Activated naive CD4-positive, alpha-beta T cell treated with anti-CD3 and anti-CD28 coated beads for 36 hours (primary cell): ENCODE results near the gene OR5K3. TPM values are rescaled to one million over a fixed set of nuclear protein-coding genes. Genes with fewer than 3 reads are reported as not detected.

Source experiments
- CTCF ChIA-PET: fragments of 350-600 bp; sonication (Branson Sonifier 250); formaldehyde crosslinking; loops from one replicate; lab custom pipeline; 2021; ENCODE audit warnings: antibody characterized with exemption; lab: Charles Lee
- DNase-seq: peaks from one replicate; pipeline ENCODE4 v3.0.0-alpha.2; 2020
- H3K27ac Mint-ChIP-seq: one replicate; pipeline ENCODE4 v1.8.0; 2021; ENCODE audit warnings: mild to moderate bottlenecking, mixed read lengths
- H3K27me3 Mint-ChIP-seq: one replicate; pipeline ENCODE4 v1.8.0; 2021; ENCODE audit warnings: low read depth, mixed read lengths
- H3K36me3 Mint-ChIP-seq: one replicate; pipeline ENCODE4 v1.8.0; 2021; ENCODE audit warnings: low read depth, mixed read lengths
- H3K4me1 Mint-ChIP-seq: one replicate; pipeline ENCODE4 v1.8.0; 2021; ENCODE audit warnings: low read depth, mixed read lengths
- H3K4me3 Mint-ChIP-seq: one replicate; pipeline ENCODE4 v1.8.0; 2021; ENCODE audit warnings: mild to moderate bottlenecking, moderate library complexity, mixed read lengths
- H3K9me3 Mint-ChIP-seq: one replicate; pipeline ENCODE4 v1.8.0; 2021; ENCODE audit warnings: mixed read lengths
- intact Hi-C: fragments of 100-400 bp; cut with micrococcal nuclease; formaldehyde crosslinking; loops from one replicate; pipeline ENCODE4 v1.15.1; 2023
- total RNA-seq, 2 experiments: library from RNA; stranded (reverse); gene quantifications; one replicate each; pipeline ENCODE4 v1.2.3, GENCODE V29; 2021

The OR5K3 gene, protein sequence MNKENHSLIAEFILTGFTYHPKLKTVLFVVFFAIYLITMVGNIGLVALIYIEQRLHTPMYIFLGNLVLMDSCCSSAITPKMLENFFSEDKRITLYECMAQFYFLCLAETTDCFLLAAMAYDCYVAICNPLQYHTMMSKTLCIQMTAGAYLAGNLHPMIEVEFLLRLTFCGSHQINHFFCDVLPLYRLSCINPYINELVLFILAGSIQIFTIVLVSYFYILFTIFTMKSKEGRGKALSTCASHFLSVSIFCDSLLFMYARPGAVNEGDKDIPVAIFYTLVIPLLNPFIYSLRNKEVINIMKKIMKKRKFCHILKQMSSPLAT
- not detected for total RNA-seq

DNA sequence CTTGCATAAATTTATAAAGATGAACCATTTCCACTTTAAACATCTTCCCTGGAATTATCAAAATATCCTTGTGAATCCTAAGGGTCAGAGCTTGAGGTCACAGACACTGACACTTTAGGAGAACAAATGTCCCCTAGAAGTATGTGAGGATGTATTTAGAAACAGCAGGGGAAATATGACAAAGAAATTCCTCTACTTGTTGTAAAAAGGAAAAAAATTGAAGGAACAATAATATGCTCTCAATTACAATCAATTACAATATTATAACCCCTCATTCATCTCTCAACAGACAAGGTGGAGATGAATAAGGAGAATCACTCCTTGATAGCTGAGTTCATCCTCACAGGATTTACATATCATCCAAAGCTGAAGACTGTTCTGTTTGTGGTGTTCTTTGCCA lies at the start of gene OR5K3:
TSS of gene OR5K3 (plus strand) at position 301 of the 400 bp plus-strand sequence. CDS start at position 301, 0 bp downstream.
- H3K4me3 Mint-ChIP-seq, result no peak within 1 kb of the TSS
- H3K27me3 Mint-ChIP-seq, result peaks cover 33% of the 10 kb centered on the region
- CTCF ChIA-PET, result no interaction called here
- H3K27ac Mint-ChIP-seq, result no peak within 1 kb of the TSS
- DNase-seq, result no peak
- H3K9me3 Mint-ChIP-seq, result no peaks in the 10 kb centered on the region
- H3K36me3 Mint-ChIP-seq, result no peaks in the 10 kb centered on the region
- no peaks in the 10 kb centered on the region for H3K4me1 Mint-ChIP-seq
- intact Hi-C loops, result no loop called here

DNA sequence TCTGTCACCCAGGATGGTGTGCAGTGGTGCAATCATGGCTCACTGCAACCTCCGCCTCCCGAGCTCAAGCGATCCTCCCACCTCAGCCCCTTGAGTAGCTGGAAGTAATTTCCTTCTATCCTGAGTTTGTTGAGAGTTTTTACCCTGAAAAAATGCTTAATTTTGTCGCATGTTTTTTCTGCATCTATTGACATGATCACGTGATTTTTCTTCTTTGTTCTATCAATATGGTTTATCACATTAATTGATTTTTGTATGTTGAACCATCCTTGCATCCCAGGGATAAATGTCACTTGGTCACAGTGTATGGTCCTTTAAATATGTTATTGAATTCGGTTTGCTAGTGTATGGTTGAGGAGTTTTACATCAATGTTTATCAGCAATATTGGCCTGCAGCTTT lies 48.7 kb upstream of the OR5K3 start:
- DNase-seq, result no peak
- CTCF ChIA-PET, result no interaction called here
- peaks cover 10% of the 10 kb centered on the region for H3K27me3 Mint-ChIP-seq
- no peaks in the 10 kb centered on the region for H3K36me3 Mint-ChIP-seq
- no peak overlapping the region for H3K27ac Mint-ChIP-seq
- no peaks in the 10 kb centered on the region for H3K4me1 Mint-ChIP-seq
- no peak overlapping the region for H3K4me3 Mint-ChIP-seq
- H3K9me3 Mint-ChIP-seq, result no peaks in the 10 kb centered on the region
- intact Hi-C loops, result no loop called here

DNA sequence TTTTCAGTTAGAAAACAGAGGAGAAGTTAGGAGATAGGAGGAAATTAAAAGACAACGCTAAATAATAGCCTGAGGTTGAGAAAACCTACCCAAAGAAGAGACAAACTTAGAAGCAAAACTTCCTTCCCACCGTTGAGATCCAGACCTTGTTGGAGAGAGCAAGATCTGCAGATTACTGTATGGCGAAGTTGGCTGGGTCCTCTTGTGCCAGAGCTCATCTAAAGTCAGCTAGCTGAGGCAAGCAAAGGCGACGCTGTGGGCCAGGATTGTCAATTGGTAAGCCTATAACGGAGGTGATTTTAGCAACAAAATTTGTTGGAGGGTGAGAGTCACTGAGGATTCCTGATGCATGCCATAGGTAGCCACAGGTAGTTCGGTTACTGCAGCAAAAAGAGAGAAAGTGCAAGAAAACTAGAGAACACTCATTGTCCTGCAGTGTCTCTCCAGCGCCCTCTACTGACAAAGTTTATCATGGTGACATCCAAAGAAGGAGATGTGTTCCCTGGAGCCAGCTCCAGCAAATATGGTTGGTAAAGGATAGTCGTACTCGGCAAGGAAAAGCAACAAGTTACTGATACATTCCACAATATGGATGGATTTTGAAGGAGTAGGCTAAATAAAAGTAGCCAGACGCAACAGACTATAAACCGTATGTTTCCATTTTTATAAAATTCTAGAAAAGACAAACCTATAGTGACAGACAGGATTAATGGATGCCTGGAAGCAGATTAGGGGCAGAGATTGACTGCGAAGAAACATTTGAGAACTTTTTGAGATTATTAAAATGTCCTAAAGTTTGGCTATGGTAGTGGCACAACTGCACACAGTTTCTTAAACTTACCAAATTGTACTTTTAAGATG lies 46.6 kb upstream of the OR5K3 start:
- intact Hi-C loops, result loop anchor here (1.0 kb wide), 1 partner anchor 305 kb away; no protein-coding TSS in a partner anchor
- no peaks in the 10 kb centered on the region for H3K4me1 Mint-ChIP-seq
- H3K9me3 Mint-ChIP-seq, result no peaks in the 10 kb centered on the region
- peaks cover 11% of the 10 kb centered on the region for H3K27me3 Mint-ChIP-seq
- H3K4me3 Mint-ChIP-seq, result no peak overlapping the region
- peak; percentile 59 for DNase-seq
- no peak overlapping the region for H3K27ac Mint-ChIP-seq
- CTCF ChIA-PET, result interaction anchor here (0.6 to 2.1 kb wide), 13 partner anchors 9 to 302 kb away, joined by 3 to 7 read pairs (median 3); partner anchors contain the start of gene OR5K4
- no peaks in the 10 kb centered on the region for H3K36me3 Mint-ChIP-seq

DNA sequence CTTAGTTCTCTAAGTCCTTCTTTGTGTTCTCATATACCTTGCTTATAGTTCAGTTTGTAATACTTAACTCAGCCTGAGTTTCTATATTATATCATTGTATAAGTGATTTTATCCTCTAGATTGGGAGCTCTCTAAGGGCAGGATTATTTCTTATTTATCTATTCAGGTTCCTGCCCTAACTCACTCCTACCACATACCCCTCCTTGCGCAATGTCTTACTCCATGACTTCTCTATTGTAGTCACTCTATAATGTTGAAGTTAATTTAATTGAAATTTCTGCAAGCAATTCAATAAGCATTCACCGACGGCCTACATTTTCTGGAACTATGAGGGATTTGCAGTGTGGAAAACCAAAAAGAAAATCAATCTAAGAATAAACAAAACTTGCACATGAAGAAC lies 40.4 kb upstream of the OR5K3 start:
- Mint-ChIP-seq H3K4me1 (no peaks in the 10 kb centered on the region), H3K27ac (no peak overlapping the region), H3K4me3 (no peak overlapping the region), H3K27me3 (peaks cover 18% of the 10 kb centered on the region), H3K36me3 (no peaks in the 10 kb centered on the region), H3K9me3 (no peaks in the 10 kb centered on the region)
- CTCF ChIA-PET, result no interaction called here
- no peak for DNase-seq
- intact Hi-C loops, result no loop called here

DNA sequence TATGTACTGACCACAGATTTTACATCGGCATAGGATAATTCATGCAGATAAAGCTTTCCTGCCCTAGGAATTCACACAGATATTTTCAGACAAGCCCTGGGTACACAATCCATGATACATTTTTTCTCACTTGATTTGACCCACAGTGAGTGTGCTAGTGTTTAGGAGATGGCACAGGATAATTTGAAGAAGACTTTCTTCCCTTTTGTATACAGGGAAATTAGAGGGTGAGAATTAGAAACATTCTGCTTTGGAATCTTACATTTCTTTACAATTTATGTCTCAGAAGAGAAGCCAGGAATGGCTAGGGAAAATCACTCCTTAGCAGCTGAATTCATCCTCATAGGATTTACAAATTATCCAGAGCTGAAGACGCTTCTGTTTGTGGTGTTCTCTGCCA lies 36.9 kb upstream of the OR5K3 start, which contains the start of gene OR5K4:
TSS of gene OR5K4 (plus strand) at position 301 of the 400 bp plus-strand sequence. CDS start at position 301, 0 bp downstream.
- CTCF ChIA-PET, result interaction anchor here (1.0 kb wide), 1 partner anchor 10 kb away, joined by 3 read pairs; no protein-coding TSS in a partner anchor
- Mint-ChIP-seq H3K27me3 (peaks cover 16% of the 10 kb centered on the region), H3K9me3 (peaks cover 3% of the 10 kb centered on the region), H3K4me3 (no peak within 1 kb of the TSS), H3K36me3 (peaks cover 1% of the 10 kb centered on the region), H3K27ac (no peak within 1 kb of the TSS), H3K4me1 (no peaks in the 10 kb centered on the region)
- DNase-seq, result no peak
- intact Hi-C loops, result no loop called here

DNA sequence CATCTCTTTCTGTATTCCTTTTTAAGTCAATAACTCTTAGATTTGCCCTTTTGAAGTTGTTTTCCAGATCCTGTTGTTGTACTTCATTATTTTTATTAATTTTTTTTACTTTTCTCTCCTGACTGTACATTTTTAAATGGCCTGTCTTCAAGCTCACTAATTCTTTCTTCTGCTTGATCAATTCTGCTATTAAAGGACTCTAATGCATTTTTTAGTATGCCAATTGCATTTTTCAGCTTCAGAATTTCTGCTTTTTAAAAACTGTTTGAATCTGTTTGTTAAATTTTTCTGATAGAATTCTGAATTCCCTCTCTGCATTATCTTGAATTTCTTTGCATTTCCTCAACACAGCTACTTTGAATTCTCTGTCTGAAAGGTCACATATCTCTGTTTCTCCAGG lies 31.2 kb upstream of the OR5K3 start:
- CTCF ChIA-PET, result interaction anchor here (1.0 kb wide), 1 partner anchor 298 kb away, joined by 3 read pairs; no protein-coding TSS in a partner anchor
- no peaks in the 10 kb centered on the region for H3K4me1 Mint-ChIP-seq
- peaks cover 3% of the 10 kb centered on the region for H3K36me3 Mint-ChIP-seq
- DNase-seq, result no peak
- no peak overlapping the region for H3K4me3 Mint-ChIP-seq
- peaks cover 5% of the 10 kb centered on the region for H3K27me3 Mint-ChIP-seq
- peaks cover 15% of the 10 kb centered on the region for H3K9me3 Mint-ChIP-seq
- H3K27ac Mint-ChIP-seq, result no peak overlapping the region
- intact Hi-C loops, result no loop called here

DNA sequence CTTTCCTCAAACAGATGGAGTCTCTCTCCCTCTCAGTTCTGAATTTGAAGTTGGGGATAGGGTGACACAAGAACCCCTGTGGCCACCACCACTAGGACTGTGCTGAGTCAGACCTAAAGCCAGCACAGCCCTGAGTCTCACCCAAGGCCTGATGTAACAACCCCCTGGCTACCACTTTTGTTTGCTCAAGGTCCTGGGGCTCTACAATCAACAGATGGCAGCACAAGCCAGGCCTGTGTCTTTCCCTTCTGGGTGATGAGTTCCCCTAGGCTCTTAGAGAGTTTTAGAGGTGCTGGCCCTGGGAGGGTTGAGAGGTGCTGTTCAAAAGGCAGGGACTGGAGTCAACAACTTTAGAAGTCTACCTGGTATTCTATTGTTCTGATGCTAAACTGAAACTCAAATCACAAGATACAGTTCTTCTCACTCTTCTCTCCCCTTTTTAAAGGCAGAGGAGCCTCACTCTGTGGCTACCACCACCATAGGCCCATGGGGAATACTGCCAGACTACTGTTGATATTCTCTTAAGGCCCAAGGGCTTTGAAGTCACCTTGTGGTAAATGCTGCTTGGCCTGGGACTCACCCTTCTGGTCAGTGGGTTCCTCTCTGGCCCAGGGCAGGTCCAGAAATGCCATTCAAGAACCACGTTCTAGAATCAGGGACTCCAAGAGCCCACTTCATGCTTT lies 30.3 kb upstream of the OR5K3 start:
- CTCF ChIA-PET, result no interaction called here
- H3K4me1 Mint-ChIP-seq, result no peaks in the 10 kb centered on the region
- H3K27me3 Mint-ChIP-seq, result peaks cover 5% of the 10 kb centered on the region
- H3K9me3 Mint-ChIP-seq, result peaks cover 15% of the 10 kb centered on the region
- H3K36me3 Mint-ChIP-seq, result peaks cover 3% of the 10 kb centered on the region
- no peak overlapping the region for H3K4me3 Mint-ChIP-seq
- no peak overlapping the region for H3K27ac Mint-ChIP-seq
- DNase-seq, result peak; percentile 16
- intact Hi-C loops, result loop anchor here (1.0 kb wide), 1 partner anchor 213 kb away; no protein-coding TSS in a partner anchor

DNA sequence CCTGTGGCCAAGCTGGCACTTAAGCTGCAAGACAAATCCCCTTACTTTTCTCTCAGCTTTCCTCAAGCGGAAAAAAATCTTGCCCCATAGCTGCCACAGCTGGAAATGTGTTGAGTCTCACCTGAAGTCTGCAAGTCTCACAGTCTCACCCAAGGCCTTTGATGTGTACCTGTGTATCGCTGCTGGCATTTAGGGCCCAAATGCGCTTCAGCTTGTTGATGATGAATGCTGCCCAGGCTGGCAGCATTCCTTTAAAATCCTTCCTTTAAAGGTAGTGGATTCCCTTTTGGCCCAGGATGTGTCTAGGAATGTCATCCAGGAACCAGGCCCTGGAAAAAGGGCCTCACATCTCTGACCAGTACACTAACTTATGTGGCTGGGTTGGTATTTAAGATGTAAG lies 29.8 kb upstream of the OR5K3 start:
- H3K4me3 Mint-ChIP-seq, result no peak overlapping the region
- intact Hi-C loops, result loop anchor here (1.0 kb wide), 1 partner anchor 213 kb away; no protein-coding TSS in a partner anchor
- H3K9me3 Mint-ChIP-seq, result peaks cover 17% of the 10 kb centered on the region
- H3K27ac Mint-ChIP-seq, result no peak overlapping the region
- DNase-seq, result no peak
- peaks cover 5% of the 10 kb centered on the region for H3K27me3 Mint-ChIP-seq
- no peaks in the 10 kb centered on the region for H3K4me1 Mint-ChIP-seq
- peaks cover 3% of the 10 kb centered on the region for H3K36me3 Mint-ChIP-seq
- CTCF ChIA-PET, result no interaction called here

DNA sequence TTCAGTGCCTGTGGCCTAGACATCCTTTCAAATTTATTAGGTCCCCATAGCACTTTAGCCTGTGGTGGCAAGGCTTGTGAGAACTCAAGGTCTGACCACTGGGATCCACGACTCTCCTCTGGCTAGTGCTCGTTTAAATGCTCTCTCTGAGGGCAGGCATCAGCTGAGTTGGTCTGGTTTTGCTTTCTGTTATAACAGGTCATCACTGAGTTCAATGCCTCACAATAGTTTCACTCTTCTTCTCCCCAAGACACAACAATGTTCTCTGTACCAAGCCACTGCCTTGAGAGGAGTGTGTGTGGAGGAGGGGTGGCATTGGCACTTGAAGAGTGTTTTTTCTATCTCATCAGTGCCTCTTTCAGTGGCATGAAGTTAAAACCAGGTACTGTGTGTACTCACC lies 29.2 kb upstream of the OR5K3 start:
- no peak overlapping the region for H3K4me3 Mint-ChIP-seq

DNA sequence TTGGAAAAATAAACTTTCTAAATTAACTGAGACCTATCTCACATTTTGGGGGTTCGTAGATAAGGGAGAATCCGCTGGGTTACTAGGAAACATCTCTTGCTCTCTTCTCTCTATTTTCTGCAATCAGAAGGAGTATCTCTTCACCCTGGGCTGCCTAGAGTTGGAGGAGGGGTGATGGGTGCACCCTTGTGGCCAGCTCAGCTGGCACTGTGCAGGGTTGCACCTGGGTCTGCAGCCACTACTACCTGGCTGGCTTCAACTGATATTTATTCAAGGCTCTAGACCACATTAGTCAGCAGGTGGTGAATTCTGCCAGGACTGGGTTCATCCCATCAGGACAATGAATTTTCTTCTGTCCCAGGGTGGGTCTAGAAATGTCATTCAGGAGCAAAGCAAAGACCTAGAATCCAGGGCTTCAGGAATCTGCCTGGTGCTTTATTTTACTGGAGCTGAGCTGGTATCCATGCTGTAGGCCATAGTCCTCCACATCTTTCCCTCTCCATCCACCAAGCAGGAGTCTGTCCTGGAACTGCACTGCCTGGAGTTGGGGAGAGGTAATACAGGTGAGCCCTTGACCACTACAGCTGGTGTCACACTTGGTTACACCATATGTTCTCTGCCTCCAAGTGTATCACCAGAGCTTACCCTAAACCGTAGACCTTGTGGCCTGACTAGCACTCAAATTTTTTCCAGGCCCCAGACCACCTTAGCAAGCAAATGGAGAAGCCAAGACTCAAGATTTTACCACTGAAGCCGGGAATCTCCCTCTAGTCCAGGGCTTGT lies 22.8 kb upstream of the OR5K3 start:
- DNase-seq, result no peak
- no peak overlapping the region for H3K4me3 Mint-ChIP-seq
- H3K9me3 Mint-ChIP-seq, result peaks cover 3% of the 10 kb centered on the region
- CTCF ChIA-PET, result no interaction called here
- H3K27me3 Mint-ChIP-seq, result peaks cover 5% of the 10 kb centered on the region
- H3K4me1 Mint-ChIP-seq, result no peaks in the 10 kb centered on the region
- no peaks in the 10 kb centered on the region for H3K36me3 Mint-ChIP-seq
- intact Hi-C loops, result no loop called here
- no peak overlapping the region for H3K27ac Mint-ChIP-seq

More for the DNA sequence above, 29.2 kb upstream of the OR5K3 start:
- Mint-ChIP-seq H3K9me3 (peaks cover 17% of the 10 kb centered on the region), H3K4me1 (no peaks in the 10 kb centered on the region), H3K27me3 (peaks cover 5% of the 10 kb centered on the region), H3K27ac (no peak overlapping the region), H3K36me3 (peaks cover 3% of the 10 kb centered on the region)
- no peak for DNase-seq
- intact Hi-C loops, result no loop called here
- CTCF ChIA-PET, result no interaction called here

DNA sequence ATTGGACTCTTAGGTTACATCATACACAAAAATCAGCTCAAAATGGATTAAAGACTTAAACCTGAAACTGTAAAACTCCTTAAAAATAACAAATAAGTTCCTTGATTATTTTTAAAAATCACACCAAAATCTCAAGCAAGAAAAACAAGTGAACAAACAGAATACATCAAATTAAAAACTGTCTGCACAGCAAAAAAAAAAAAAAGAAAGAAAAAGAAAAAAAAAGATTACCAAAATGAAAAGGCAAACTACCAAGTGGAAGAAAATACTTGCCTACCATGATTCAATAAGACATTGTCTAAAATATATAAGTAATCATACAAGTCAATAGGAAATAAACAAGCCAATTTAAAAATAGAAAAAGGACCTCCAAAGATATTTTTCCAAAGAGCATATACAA lies 19.3 kb upstream of the OR5K3 start:
- DNase-seq, result no peak
- no peak overlapping the region for H3K4me3 Mint-ChIP-seq
- no peaks in the 10 kb centered on the region for H3K4me1 Mint-ChIP-seq
- intact Hi-C loops, result no loop called here
- H3K36me3 Mint-ChIP-seq, result no peaks in the 10 kb centered on the region
- CTCF ChIA-PET, result no interaction called here
- no peak overlapping the region for H3K27ac Mint-ChIP-seq
- peaks cover 5% of the 10 kb centered on the region for H3K27me3 Mint-ChIP-seq
- no peaks in the 10 kb centered on the region for H3K9me3 Mint-ChIP-seq
